ENCODE measurements around the gene AHDC1.

Gene AHDC1

DNA sequence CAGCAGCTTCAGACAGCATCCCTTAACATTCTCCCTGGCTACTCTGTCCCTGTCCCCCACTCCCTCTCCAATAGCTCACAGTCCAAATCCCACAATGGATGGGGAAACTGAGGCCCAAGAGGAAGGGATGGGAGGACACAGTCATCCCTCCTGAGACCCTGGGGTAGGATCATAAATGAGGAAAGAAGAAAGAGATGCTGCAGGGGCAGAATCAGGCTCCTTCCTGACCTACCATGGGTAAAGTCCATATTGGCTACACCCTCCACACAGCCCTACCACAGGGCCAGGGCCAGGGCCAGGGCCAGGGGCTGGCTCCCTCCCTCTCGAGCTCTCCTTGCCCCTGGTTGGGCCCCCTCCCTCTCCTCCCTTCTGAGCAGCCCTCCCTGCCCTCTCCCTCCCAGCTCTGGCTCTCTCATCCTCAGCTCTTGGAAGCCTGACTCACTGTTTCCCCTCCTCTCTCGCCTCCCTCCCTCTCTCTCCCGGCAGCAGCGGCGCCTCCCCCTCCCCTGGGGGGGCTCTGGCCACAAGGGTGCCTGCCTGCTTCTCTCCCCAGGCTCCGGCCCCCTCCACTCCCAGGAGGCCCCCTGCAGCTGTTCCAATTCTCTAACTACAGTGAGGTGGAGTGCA is 4.9 kb downstream of the AHDC1 start (continued):
- TF ChIP-seq, protein P1, sequence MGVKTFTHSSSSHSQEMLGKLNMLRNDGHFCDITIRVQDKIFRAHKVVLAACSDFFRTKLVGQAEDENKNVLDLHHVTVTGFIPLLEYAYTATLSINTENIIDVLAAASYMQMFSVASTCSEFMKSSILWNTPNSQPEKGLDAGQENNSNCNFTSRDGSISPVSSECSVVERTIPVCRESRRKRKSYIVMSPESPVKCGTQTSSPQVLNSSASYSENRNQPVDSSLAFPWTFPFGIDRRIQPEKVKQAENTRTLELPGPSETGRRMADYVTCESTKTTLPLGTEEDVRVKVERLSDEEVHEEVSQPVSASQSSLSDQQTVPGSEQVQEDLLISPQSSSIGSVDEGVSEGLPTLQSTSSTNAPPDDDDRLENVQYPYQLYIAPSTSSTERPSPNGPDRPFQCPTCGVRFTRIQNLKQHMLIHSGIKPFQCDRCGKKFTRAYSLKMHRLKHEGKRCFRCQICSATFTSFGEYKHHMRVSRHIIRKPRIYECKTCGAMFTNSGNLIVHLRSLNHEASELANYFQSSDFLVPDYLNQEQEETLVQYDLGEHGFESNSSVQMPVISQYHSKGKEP (tag by site-specific recombination; IDR thresholded peaks at IDR 0.05) = no peak
- no peak for TF ChIP-seq ZNF501 (tag by site-specific recombination; IDR thresholded peaks at IDR 0.05)
- TF ChIP-seq ZNF521 (tag by site-specific recombination; IDR thresholded peaks at IDR 0.05) = no peak
- TF ChIP-seq ZNF426 (tag by site-specific recombination; IDR thresholded peaks at IDR 0.05) = no peak

DNA sequence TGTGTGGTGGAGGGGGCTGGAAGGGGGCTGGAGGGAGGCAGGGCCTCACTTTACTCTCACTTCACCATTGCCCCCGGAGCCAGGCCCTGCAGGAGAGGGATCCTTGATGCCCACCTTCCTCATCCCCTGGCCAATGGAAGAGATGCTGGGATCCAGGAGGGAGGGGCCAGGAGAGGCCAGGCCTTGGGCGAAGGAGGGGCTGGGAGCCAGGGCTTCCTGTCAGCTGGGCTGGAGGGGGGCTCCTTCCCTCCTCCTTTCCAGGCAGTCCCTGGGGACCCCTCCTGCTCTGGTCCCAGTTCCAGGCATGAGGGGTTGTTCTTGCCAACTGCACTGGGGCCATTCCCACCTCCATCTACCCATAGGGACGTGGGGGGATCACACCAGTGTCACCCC is 5.7 kb downstream of the AHDC1 start:
- TF ChIP-seq SP2 (tag by site-specific recombination; IDR thresholded peaks at IDR 0.05) (peak; percentile 74), ZNF596 (tag by site-specific recombination; IDR thresholded peaks at IDR 0.05) (no peak)
- H3K4me1 ChIP-seq (ENCODE audit: control insufficient read depth, insufficient read depth, low read length) = peaks cover 30% of the 10 kb centered on the region
- H3K36me3 ChIP-seq (ENCODE audit: control insufficient read depth in 2 of 2, insufficient read depth in 1 of 2, low read length in 2 of 2) = peaks cover 0 to 7% of the 10 kb centered on the region in 2 experiments; a peak in 1 of 3 replicates
- ChIA-PET POLR2A (interaction anchor here (4.2 kb wide), 1 partner anchor 41 kb away, joined by 21 read pairs; no protein-coding TSS in a partner anchor), CTCF (interaction anchor here (1.1 to 4.3 kb wide), 4 partner anchors 10 to 297 kb away, joined by 3 to 29 read pairs (median 18); no protein-coding TSS in a partner anchor)
- H3K27ac ChIP-seq (ENCODE audit: extremely low read depth, low read depth, low read length) = no peak overlapping the region
- H3K9me3 ChIP-seq (ENCODE audit: control insufficient read depth, insufficient read depth, low read depth, low read length) = no peaks in the 10 kb centered on the region
- no peak overlapping the region for H3K4me3 ChIP-seq (ENCODE audit: low read depth, low read length)

DNA sequence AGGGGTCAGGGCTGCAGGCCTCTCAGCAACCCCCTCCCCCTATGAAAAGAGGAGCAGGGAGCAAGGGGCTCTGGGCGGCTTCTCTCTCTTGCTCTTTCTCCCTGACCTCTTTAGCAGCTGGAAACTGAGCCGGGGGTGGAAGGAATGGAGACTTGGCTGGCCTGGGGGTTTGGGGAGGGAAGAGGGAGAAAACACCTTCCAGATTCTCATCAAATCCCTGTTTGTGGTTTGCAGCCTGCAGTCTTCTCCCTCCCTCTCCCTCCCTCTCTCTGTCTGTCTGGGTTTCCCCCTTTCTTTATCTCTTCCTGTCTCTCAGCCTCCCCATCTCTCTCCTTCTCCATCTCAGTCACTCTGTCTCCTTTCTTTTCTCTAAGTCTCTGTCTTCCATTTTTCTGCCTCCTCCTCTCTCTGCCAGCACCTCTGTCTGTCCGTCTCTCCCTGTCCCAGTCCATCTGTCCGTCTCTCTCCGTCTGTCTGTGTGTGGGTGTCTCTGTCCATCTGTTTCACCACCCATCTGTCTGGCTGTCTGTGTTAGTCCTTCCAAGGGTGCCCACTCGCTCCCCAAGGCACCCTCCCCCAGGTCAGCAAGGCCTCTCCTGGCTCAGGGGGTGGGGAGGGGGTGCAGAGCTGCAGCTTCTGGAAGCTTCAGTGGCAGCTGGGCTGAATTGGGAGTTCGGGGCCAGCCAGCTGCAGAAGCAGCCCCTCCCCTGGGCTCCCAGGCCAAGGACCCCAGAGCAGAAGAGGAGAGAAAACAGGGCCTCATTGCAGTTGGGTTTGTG is 6.2 kb downstream of the AHDC1 start:
- CTCF ChIA-PET = interaction anchor here (1.4 to 2.4 kb wide), 2 partner anchors 11 to 41 kb away, joined by 13 to 17 read pairs; no protein-coding TSS in a partner anchor
- POLR2A ChIA-PET = no interaction called here
- no peak overlapping the region for H3K4me3 ChIP-seq (ENCODE audit: low read depth, low read length)
- TF ChIP-seq ZNF114 (tag by site-specific recombination; IDR thresholded peaks at IDR 0.05) = no peak
- no peak for TF ChIP-seq GLI4 (tag by site-specific recombination; IDR thresholded peaks at IDR 0.05)
- TF ChIP-seq TRIM28 (IDR thresholded peaks at IDR 0.05; ENCODE audit: borderline replicate concordance, low read length) = no peak
- TF ChIP-seq ZSCAN30 (tag by site-specific recombination; IDR thresholded peaks at IDR 0.05) = no peak
- no peak for TF ChIP-seq BCL11A (tag by site-specific recombination; IDR thresholded peaks at IDR 0.05; ENCODE audit: low read depth)
- peak; percentile 87 for TF ChIP-seq EGR2 (tag by site-specific recombination; IDR thresholded peaks at IDR 0.05; ENCODE audit: low read depth)
- no peak for TF ChIP-seq ZNF521 (tag by site-specific recombination; IDR thresholded peaks at IDR 0.05)
- TF ChIP-seq, protein P2, sequence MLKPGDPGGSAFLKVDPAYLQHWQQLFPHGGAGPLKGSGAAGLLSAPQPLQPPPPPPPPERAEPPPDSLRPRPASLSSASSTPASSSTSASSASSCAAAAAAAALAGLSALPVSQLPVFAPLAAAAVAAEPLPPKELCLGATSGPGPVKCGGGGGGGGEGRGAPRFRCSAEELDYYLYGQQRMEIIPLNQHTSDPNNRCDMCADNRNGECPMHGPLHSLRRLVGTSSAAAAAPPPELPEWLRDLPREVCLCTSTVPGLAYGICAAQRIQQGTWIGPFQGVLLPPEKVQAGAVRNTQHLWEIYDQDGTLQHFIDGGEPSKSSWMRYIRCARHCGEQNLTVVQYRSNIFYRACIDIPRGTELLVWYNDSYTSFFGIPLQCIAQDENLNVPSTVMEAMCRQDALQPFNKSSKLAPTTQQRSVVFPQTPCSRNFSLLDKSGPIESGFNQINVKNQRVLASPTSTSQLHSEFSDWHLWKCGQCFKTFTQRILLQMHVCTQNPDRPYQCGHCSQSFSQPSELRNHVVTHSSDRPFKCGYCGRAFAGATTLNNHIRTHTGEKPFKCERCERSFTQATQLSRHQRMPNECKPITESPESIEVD (tag by site-specific recombination; IDR thresholded peaks at IDR 0.05) = no peak
- TF ChIP-seq ZFHX2 (tag by site-specific recombination; conservative IDR thresholded peaks at IDR 0.05) = peak; percentile 78
- TF ChIP-seq ZNF830 (tag by site-specific recombination; IDR thresholded peaks at IDR 0.05; ENCODE audit: low read depth) = no peak
- TF ChIP-seq, protein P3, sequence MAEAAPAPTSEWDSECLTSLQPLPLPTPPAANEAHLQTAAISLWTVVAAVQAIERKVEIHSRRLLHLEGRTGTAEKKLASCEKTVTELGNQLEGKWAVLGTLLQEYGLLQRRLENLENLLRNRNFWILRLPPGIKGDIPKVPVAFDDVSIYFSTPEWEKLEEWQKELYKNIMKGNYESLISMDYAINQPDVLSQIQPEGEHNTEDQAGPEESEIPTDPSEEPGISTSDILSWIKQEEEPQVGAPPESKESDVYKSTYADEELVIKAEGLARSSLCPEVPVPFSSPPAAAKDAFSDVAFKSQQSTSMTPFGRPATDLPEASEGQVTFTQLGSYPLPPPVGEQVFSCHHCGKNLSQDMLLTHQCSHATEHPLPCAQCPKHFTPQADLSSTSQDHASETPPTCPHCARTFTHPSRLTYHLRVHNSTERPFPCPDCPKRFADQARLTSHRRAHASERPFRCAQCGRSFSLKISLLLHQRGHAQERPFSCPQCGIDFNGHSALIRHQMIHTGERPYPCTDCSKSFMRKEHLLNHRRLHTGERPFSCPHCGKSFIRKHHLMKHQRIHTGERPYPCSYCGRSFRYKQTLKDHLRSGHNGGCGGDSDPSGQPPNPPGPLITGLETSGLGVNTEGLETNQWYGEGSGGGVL (tag by site-specific recombination; IDR thresholded peaks at IDR 0.05) = peak; percentile 71
- TF ChIP-seq, protein P4, sequence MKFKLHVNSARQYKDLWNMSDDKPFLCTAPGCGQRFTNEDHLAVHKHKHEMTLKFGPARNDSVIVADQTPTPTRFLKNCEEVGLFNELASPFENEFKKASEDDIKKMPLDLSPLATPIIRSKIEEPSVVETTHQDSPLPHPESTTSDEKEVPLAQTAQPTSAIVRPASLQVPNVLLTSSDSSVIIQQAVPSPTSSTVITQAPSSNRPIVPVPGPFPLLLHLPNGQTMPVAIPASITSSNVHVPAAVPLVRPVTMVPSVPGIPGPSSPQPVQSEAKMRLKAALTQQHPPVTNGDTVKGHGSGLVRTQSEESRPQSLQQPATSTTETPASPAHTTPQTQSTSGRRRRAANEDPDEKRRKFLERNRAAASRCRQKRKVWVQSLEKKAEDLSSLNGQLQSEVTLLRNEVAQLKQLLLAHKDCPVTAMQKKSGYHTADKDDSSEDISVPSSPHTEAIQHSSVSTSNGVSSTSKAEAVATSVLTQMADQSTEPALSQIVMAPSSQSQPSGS (tag by site-specific recombination; IDR thresholded peaks at IDR 0.05; ENCODE audit: low read depth) = no peak
- no peak for TF ChIP-seq ZNF248 (tag by site-specific recombination; IDR thresholded peaks at IDR 0.05)
- TF ChIP-seq, protein P5, sequence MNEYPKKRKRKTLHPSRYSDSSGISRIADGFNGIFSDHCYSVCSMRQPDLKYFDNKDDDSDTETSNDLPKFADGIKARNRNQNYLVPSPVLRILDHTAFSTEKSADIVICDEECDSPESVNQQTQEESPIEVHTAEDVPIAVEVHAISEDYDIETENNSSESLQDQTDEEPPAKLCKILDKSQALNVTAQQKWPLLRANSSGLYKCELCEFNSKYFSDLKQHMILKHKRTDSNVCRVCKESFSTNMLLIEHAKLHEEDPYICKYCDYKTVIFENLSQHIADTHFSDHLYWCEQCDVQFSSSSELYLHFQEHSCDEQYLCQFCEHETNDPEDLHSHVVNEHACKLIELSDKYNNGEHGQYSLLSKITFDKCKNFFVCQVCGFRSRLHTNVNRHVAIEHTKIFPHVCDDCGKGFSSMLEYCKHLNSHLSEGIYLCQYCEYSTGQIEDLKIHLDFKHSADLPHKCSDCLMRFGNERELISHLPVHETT (tag by site-specific recombination; IDR thresholded peaks at IDR 0.05) = no peak
- peak; percentile 45; the same call in 1 of the 2 replicates for TF ChIP-seq PRDM1 (tag by site-specific recombination; IDR thresholded peaks at IDR 0.05)
- TF ChIP-seq ZNF132 (tag by site-specific recombination; IDR thresholded peaks at IDR 0.05; ENCODE audit: borderline replicate concordance) = no peak
- no peak for TF ChIP-seq ZNF146 (tag by site-specific recombination; IDR thresholded peaks at IDR 0.05)

More for the DNA sequence above, 6.2 kb downstream of the AHDC1 start:
- Histone ChIP-seq H3K27ac (ENCODE audit: extremely low read depth, low read depth, low read length) (no peak overlapping the region), H3K4me1 (ENCODE audit: control insufficient read depth, insufficient read depth, low read length) (peaks cover 32% of the 10 kb centered on the region), H3K9me3 (ENCODE audit: control insufficient read depth, insufficient read depth, low read depth, low read length) (no peaks in the 10 kb centered on the region), H3K36me3 (ENCODE audit: control insufficient read depth in 2 of 2, insufficient read depth in 1 of 2, low read length in 2 of 2) (peaks cover 0 to 7% of the 10 kb centered on the region in 2 experiments; a peak in 1 of 3 replicates)
